Stimulated activated CD8-positive, alpha-beta memory T cell treated with anti-CD3 and anti-CD28 coated beads, Interleukin-4, amount 100 ng/mL, for 24 hours (primary cell): ENCODE measurements around the gene OPN1MW2.
"Not testable (repeated sequence)": the region's sequence is repeated elsewhere in the genome, so short reads cannot be mapped to it uniquely, and the experiment has no call there.

Experiments
- DNase-seq: peaks from one replicate; pipeline ENCODE4 v3.0.0-alpha.2; 2020; ENCODE audit warnings: low read depth

Gene OPN1MW2

GRCh38 chrX:154269245-154269644 lies 49.7 kb downstream of the OPN1MW2 start:
- not testable (repeated sequence) for DNase-seq
